Measurements from ENCODE around the gene ASB10.
A peak's percentile ranks its signal among the peaks of the same experiment; 100 is the strongest.

The ASB10 gene

GRCh38 chr7:151186640-151187408, at the start of gene ASB10:
TSS of gene ASB10 (minus strand) at chr7:151187250. CDS start at chr7:151187130, 120 bp downstream.
- no peak for DNase-seq (ENCODE audit: low spot score)

GRCh38 chr7:151236406-151236805, 49.4 kb upstream of the ASB10 start:
- DNase-seq (ENCODE audit: low spot score): no peak

- no peak for DNase-seq (ENCODE audit: low spot score)
Observed at GRCh38 chr7:151235091-151235787, 48.2 kb upstream of the ASB10 start.

- DNase-seq (ENCODE audit: low spot score): no peak
Observed at GRCh38 chr7:151233804-151234203, 46.8 kb upstream of the ASB10 start.

GRCh38 chr7:151232917-151233701, 46.1 kb upstream of the ASB10 start:
- peak; percentile 41 for DNase-seq (ENCODE audit: low spot score)

GRCh38 chr7:151232091-151232916, 45.3 kb upstream of the ASB10 start, which contains the start of gene CHPF2:
TSS of gene CHPF2 (plus strand) at chr7:151232483. CDS start at chr7:151234012, 1,529 bp downstream.
- DNase-seq (ENCODE audit: low spot score): peak; percentile 96

- DNase-seq (ENCODE audit: low spot score): no peak
Observed at GRCh38 chr7:151231080-151231479, 44.0 kb upstream of the ASB10 start.

GRCh38 chr7:151229249-151229648, 42.2 kb upstream of the ASB10 start:
- no peak for DNase-seq (ENCODE audit: low spot score)

GRCh38 chr7:151228024-151228866, 41.2 kb upstream of the ASB10 start:
- DNase-seq (ENCODE audit: low spot score): no peak

- DNase-seq (ENCODE audit: low spot score): peak; percentile 100
Observed at GRCh38 chr7:151226875-151227782, 40.1 kb upstream of the ASB10 start, which contains the start of gene ABCF2. TSS of gene ABCF2 (minus strand) at chr7:151227205. CDS start at chr7:151226458, 747 bp downstream.

- no peak for DNase-seq (ENCODE audit: low spot score)
Observed at GRCh38 chr7:151226560-151226874, 39.5 kb upstream of the ASB10 start.

- no peak for DNase-seq (ENCODE audit: low spot score)
Observed at GRCh38 chr7:151225948-151226510, 39.0 kb upstream of the ASB10 start.

GRCh38 chr7:151223728-151224127, 36.7 kb upstream of the ASB10 start:
- DNase-seq (ENCODE audit: low spot score): no peak

- DNase-seq (ENCODE audit: low spot score): no peak
Observed at GRCh38 chr7:151218170-151218569, 31.1 kb upstream of the ASB10 start.

- no peak for DNase-seq (ENCODE audit: low spot score)
Observed at GRCh38 chr7:151215396-151215795, 28.3 kb upstream of the ASB10 start.

GRCh38 chr7:151213826-151214225, 26.8 kb upstream of the ASB10 start:
- DNase-seq (ENCODE audit: low spot score): no peak

GRCh38 chr7:151212626-151213025, 25.6 kb upstream of the ASB10 start:
- DNase-seq (ENCODE audit: low spot score): no peak

GRCh38 chr7:151211155-151211772, 24.2 kb upstream of the ASB10 start:
- DNase-seq (ENCODE audit: low spot score): no peak
